HG02763 (cell line): ENCODE results near the gene TSPAN16.

Experiments
- ATAC-seq: cut with Tn5 transposase; IDR thresholded peaks from one replicate; pipeline ENCODE4 v1.9.1; 2021; ENCODE audit warnings: mild to moderate bottlenecking, moderate library complexity; ENCODE audit not compliant: unreplicated experiment

TSPAN16 gene

GRCh38 chr19:11268783-11269267 is 27.1 kb upstream of the TSPAN16 start:
- ATAC-seq, result no peak

GRCh38 chr19:11269408-11269807 is 26.6 kb upstream of the TSPAN16 start:
- ATAC-seq, result no peak

GRCh38 chr19:11273296-11273695 is 22.7 kb upstream of the TSPAN16 start:
- no peak for ATAC-seq

DNA sequence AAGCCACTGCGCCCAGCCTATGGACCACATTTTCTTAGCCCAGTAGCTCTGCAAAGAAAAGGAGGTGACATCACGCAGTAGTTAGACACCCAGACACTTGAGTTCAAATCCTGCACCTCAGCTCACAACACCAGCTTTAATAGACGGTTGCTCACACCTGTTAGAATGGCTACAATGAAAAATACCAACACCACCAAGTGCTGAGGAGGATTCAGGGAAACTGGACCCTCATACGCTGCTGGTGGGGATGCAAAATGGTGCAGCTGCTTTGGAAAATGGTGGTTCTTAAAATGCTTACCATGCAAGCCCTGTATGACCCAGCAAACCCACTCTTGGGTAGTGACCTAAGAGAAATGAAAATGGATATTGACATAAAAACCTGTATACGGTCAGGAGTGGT is 22.0 kb upstream of the TSPAN16 start:
- ATAC-seq, result no peak

DNA sequence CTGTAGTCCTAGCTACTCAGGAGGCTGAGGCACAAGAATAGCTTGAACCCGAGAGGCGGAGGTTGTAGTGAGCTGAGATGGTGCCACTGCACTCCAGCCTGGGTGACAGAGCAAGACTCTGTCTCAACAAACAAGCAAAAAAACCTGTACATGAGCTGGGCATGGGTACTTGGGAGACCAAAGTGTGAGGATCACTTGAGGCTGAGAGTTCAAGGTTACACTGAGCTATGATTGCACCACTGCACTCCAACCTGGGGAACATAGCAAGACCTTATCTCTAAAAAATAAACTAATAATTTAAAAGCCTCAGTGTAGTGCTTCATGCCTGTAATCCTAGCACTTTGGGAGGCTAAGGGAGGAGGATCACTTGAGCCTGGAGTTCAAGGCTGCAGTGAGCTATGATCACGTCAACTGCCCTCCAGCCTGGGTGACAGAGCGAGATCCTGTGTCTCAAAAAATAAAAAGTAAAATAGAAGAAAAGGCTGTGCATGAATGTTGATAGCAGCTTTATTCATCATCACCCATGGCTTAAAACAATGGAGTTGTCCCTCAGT is 21.4 kb upstream of the TSPAN16 start:
- ATAC-seq, result no peak

- no peak for ATAC-seq
These were observed 17.3 kb upstream of the TSPAN16 start for GRCh38 chr19:11278670-11279069.

DNA sequence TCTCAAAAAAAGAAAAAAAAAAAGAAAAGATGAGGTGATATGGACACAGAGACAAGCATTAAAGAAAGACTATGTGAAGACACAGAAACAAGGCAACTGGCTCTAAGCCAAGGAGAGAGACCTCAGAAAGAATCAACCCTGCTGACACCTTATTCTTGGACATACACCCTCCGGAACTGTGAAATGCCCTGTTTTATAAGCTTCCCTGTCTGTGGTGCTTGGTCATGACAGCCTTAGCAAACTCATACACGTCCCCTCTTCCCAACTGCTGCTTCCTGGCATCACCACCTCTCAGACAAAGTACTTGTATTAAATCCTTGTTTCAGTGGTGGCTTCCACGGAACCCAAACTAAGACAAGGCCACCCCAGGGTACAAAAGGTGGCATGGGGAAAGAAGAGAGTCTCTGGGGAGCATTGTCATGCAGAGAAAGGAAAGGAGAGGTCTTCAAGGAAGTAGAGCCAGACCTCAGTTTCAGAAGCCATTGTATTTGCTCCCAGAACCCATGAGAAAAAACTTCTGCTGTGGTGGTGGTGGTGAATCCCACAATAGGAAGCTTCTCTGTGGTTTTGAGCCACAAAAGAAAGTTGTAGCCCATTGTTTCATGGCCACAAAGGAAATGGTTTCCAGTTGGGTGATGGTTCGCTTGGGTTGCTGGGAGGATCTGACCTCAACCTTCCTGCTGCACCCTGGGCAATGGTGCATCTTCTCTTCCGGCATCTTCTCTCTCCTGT is 16.3 kb upstream of the TSPAN16 start:
- no peak for ATAC-seq

DNA sequence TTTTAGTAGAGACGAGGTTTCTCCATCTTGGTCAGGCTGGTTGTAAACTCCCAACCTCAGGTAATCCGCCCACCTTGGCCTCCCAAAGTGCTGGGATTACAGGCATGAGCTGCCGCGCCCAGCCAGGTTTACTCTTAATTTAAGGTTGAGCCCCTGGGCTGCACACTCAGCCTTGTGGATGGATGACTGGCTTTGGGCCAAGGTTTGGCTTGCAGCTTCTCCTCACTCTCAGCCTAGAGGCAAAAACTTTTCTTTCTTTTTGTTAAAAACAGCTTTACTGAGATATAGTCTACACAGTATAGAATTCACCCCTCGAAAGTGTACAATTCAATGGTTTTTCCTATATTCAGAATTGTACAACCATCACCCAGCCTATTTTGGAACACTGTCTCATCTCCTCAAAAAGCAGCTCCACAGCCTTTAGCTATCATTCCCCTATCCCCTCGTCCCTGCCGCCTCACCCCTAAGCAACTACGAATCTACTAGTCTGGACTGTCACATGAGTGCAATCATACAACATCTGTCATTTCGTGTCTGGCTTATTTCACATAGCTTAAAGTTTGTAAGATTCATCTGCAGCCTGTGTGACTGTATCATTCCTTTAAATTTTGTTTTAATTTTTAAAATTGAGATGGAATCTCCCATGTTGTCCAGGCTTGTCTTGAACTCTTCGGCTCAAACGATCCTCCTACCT is 14.5 kb upstream of the TSPAN16 start:
- no peak for ATAC-seq

DNA sequence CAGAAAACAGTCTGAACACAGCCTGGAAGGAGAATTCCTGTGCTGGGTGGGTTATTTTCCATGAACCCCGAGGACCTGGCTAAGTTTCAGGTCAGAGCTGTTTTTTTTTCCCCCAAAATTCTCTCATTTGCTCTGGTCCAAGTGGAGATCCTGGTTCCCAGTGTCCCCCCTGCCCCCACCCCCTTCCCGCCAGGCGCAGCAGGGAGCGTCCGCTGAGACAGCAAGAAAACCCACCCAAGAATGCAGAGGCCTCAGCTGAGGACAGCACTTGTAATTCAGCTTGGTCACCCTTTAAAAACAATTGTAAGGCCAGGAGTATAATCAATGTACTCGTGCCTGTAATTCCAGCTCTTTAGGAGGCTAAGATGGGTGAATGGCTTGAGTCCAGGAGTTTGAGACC is 11.4 kb upstream of the TSPAN16 start:
- ATAC-seq, result no peak

GRCh38 chr19:11286312-11286974 is 9.5 kb upstream of the TSPAN16 start:
- ATAC-seq, result no peak

DNA sequence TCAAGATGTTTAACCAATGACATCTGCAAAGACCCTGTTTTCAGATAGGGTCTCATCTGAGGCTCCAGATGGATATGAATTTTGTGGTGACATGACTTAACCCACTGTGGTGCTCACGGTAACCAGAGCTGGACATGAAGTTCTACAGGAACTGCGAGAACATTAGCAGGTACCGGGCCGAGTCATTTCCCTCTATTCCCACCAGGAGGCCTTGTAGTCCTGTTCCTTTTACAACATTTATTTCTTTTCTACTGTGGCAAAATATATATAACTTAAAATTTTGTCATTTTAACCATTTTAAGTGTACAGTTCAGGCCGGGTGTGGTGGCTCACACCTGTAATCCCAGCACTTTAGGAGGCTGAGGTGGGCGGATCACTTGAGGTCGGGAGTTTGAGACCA is 7.6 kb upstream of the TSPAN16 start:
- ATAC-seq, result no peak

DNA sequence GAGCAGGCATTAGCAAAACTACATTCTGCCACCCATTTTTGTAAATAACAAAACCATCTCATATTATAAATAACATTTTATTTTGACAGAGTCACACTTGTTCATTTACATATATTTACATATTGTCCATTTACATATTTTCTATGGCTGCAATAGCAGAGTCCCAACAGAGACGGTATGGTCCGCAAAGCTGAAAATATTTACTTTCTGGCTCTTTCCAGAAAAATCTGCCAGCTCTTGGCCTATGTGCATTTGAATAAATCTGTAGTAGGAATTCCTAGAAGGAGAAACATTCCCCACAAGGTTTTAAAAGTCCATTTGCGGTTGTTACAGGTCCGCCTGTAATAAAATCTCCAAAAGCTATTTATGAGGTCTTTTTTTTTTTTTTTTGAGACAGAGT is 5.7 kb upstream of the TSPAN16 start:
- ATAC-seq, result no peak

DNA sequence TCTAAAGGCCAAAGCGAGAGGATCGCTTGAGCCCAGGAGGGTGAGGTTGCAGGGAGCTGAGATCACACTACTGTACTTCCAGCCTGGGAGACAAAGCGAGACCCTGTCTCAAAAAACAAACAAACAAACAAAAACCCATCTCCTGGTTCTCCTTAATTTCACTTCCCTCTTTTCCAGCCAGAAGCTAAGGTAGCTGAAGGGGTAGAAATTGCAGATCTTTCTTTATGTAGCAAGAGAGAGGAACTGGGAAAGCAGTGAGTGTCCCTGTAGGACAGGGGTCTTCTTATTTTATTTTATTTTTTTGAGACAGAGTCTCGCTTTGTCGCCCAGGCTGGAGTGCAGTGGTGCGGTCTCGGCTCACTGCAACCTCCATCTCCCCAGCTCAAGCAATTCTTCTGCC is 4.5 kb upstream of the TSPAN16 start:
- no peak for ATAC-seq

- ATAC-seq, result no peak
These were observed 4.0 kb upstream of the TSPAN16 start for GRCh38 chr19:11291991-11292390.

DNA sequence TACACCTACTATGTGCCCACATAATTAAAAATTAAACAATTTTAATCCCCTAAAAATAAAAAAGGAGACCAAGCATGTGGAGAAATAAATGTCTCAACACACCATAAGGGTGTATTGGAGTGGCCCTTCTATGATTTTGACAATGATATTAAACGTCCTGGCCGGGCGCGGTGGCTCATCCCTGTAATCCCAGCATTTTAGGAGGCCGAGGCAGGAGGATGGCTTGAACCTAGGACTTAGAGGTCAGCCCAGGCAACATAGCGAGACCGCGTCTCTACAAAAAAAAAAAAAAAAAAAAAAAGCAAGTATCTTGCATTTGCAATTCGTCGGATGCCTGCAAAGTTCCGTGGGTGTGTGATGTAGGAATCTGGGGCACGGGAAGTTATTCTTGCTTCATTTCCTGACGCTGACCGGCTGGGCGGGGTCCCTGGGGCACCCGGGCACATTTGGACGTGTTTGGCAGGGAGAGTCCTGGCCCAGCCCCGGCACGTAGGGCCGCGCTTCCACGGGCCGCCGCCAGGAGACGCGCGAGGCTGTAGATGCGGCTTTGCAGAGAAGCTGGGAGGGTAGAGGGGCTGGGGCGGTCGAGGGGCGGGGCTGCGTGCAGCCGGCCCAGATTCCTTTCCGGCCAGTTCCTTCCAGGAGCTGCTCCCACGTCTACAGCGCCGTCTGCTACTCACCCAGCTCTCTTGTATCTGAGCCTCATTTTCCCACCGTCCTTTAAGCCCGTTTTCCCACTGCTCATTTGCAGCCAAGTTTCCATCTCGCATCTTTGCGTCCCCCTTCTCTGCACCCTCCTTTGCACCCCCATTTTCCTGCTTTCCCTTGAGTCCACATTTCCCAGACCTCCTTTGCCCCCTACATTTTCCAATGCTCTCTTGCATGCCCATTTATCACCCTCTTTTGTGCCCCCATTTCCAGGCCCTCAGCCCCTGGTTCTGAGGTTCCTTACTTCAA is 2.2 kb upstream of the TSPAN16 start:
- no peak for ATAC-seq

DNA sequence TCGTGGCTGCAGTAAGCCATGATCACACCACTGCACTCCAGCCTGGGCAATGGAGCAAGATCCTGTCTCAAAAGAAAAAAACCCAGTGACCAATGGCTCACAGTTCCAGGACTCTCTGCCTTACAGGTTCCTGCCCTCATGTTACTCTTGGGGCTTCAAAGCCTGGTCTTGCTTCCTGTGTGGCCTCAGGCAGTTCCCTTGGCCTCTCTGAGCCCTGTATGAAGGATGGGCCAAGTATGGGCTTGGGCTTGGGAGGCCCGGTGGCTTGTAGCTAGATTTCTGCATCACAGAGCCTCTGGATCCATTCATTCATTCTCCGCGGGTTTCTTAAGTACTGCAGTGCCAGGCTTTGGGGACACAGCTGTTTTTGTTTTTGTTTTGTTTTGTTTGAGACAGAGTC is 780 bp upstream of the TSPAN16 start:
- ATAC-seq, result no peak

GRCh38 chr19:11296264-11296663 is 304 bp downstream of the TSPAN16 start:
- ATAC-seq, result no peak

DNA sequence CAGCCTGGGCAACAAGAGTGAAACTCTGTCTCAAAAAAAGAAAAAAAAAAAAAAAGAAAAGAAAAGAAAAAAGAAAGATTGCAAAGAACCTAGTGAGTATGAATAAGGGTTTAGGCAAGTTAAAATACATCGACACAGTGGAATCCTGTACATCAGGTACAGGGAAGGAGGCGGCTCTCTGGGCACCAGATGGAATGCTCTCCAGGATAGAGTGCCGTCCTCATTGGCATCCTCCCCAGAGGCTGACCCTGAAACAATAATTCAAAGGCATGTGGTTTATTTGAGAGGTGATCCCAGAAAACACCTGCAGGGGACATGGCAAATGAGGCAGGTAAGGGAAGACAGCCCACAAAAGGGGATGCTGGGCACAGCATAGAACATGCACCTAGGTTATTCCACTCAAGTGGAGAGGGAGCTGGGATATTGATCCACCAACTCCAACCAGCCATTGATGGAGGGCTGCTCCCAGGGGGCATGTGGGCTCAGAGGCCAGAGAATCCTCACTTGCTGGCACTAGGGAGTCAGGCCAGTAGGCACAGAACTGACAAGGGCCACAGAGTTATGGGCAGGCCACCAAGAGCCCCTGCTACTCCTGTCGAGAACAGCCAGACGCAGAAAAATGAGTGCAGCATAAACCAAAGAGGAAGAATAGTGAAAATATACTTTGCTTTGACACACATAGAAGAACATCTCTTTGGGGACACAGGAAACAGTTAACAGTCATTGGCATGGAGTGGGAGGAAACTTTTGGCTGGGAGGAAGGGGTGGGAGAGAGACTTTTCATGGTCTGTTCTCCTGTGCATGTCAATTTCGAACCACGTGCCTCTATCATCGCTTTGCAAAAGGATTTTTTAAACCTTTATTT is 4.2 kb downstream of the TSPAN16 start:
- ATAC-seq, result no peak

DNA sequence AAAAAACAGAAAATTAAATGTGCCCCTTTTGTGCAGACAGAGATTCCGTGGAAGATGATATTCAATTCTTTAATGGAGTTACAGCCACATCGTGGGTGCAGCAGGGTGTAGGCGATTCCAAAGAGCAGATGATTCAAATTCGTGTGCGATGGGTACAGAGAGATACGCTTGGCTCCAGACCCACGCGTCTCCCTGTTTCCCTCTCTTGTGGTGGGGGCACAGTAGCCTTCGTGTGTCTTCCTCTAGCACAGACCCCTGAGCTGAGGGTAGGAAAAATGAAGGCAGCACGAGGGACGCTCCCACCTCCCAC is 4.8 kb downstream of the TSPAN16 start:
- no peak for ATAC-seq

DNA sequence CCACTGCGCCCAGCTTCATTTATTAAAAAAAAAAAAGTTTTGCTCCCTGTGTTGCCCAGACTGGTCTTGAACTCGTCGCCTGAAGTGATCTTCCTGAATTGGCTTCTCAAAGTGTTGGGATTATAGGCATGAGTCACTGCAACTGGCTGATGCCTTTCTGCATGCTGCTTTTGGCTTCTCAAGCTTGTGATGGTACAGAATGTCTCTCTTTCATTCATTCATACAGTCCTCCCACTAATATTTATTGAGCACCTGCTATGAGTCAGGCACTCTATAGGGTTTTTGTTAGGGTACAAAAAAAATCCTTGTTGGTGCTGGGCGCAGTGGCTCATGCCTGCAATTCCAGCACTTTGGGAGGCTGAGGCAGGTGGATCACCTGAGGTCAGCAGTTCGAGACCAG is 9.0 kb downstream of the TSPAN16 start:
- ATAC-seq, result no peak
